Measurements from ENCODE around the gene C1orf74.

C1orf74 gene

GRCh38 chr1:209815490-209815889, 31.1 kb upstream of the C1orf74 start:
- TF ChIP-seq CTCF (IDR thresholded peaks at IDR 0.05; ENCODE audit: low read depth, low read length): no peak
- no peak for DNase-seq (ENCODE audit: extremely low read depth, low read depth)

- no peak for TF ChIP-seq CTCF (IDR thresholded peaks at IDR 0.05; ENCODE audit: low read depth, low read length)
- DNase-seq (ENCODE audit: extremely low read depth, low read depth): no peak
Measured at GRCh38 chr1:209813902-209814301, 29.5 kb upstream of the C1orf74 start.

GRCh38 chr1:209810783-209811182, 26.4 kb upstream of the C1orf74 start:
- TF ChIP-seq CTCF (IDR thresholded peaks at IDR 0.05; ENCODE audit: low read depth, low read length): no peak

GRCh38 chr1:209809611-209810010, 25.3 kb upstream of the C1orf74 start:
- no peak for DNase-seq (ENCODE audit: extremely low read depth, low read depth)
- no peak for TF ChIP-seq CTCF (IDR thresholded peaks at IDR 0.05; ENCODE audit: low read depth, low read length)

More at GRCh38 chr1:209810783-209811182, 26.4 kb upstream of the C1orf74 start:
- no peak for DNase-seq (ENCODE audit: extremely low read depth, low read depth)

- peak; percentile 52 for DNase-seq (ENCODE audit: extremely low read depth, low read depth)
Measured at GRCh38 chr1:209808059-209808581, 23.8 kb upstream of the C1orf74 start.

GRCh38 chr1:209807509-209807908, 23.1 kb upstream of the C1orf74 start:
- no peak for TF ChIP-seq CTCF (IDR thresholded peaks at IDR 0.05; ENCODE audit: low read depth, low read length)

More at GRCh38 chr1:209808059-209808581, 23.8 kb upstream of the C1orf74 start:
- TF ChIP-seq CTCF (IDR thresholded peaks at IDR 0.05; ENCODE audit: low read depth, low read length): no peak

GRCh38 chr1:209805875-209806760, 21.8 kb upstream of the C1orf74 start, which contains the start of gene IRF6:
Gene IRF6 (minus strand): TSS chr1:209806142. CDS start chr1:209801413, 4,729 bp downstream.
- no peak for TF ChIP-seq CTCF (IDR thresholded peaks at IDR 0.05; ENCODE audit: low read depth, low read length)
- peak; percentile 41 for DNase-seq (ENCODE audit: extremely low read depth, low read depth)

More at GRCh38 chr1:209807509-209807908, 23.1 kb upstream of the C1orf74 start:
- DNase-seq (ENCODE audit: extremely low read depth, low read depth): no peak

Measured in AG09319 (cell line).